ENCODE measurements around the gene ZACN. TPM values are rescaled to one million over a fixed set of nuclear protein-coding genes. Genes with fewer than 3 reads are reported as not detected.
A peak's percentile ranks its signal among the peaks of the same experiment; 100 is the strongest.

The ZACN gene
- total RNA-seq, 2 donors from 2014 or later = 6.5 to 13.5 TPM

GRCh38 chr17:76083536-76084182 is 4.7 kb downstream of the ZACN start:
- Mint-ChIP-seq H3K27me3 (peaks cover 2% of the 10 kb centered on the region), H3K4me1 (no peaks in the 10 kb centered on the region), H3K27ac (no peak overlapping the region), H3K36me3 (ENCODE audit: low read depth) (peaks cover 49% of the 10 kb centered on the region), H3K4me3 (no peak overlapping the region), H3K9me3 (no peaks in the 10 kb centered on the region)
- no peak for ATAC-seq (replicated peaks)

GRCh38 chr17:76085066-76085730 is 6.2 kb downstream of the ZACN start:
- no peaks in the 10 kb centered on the region for H3K9me3 Mint-ChIP-seq
- H3K36me3 Mint-ChIP-seq (ENCODE audit: low read depth) = peaks cover 63% of the 10 kb centered on the region
- ATAC-seq (replicated peaks) = no peak
- H3K27ac Mint-ChIP-seq = peak overlapping the region; percentile 23
- no peaks in the 10 kb centered on the region for H3K4me1 Mint-ChIP-seq
- H3K4me3 Mint-ChIP-seq = no peak overlapping the region
- no peaks in the 10 kb centered on the region for H3K27me3 Mint-ChIP-seq

GRCh38 chr17:76085731-76086366 is 6.9 kb downstream of the ZACN start:
- no peaks in the 10 kb centered on the region for H3K27me3 Mint-ChIP-seq
- H3K9me3 Mint-ChIP-seq = no peaks in the 10 kb centered on the region
- H3K36me3 Mint-ChIP-seq (ENCODE audit: low read depth) = peaks cover 67% of the 10 kb centered on the region
- no peak overlapping the region for H3K4me3 Mint-ChIP-seq
- no peaks in the 10 kb centered on the region for H3K4me1 Mint-ChIP-seq
- no peak overlapping the region for H3K27ac Mint-ChIP-seq
- ATAC-seq (replicated peaks) = no peak

- Mint-ChIP-seq H3K9me3 (no peaks in the 10 kb centered on the region), H3K4me3 (no peak overlapping the region), H3K4me1 (no peaks in the 10 kb centered on the region), H3K27ac (peak overlapping the region; percentile 46), H3K36me3 (ENCODE audit: low read depth) (peaks cover 73% of the 10 kb centered on the region), H3K27me3 (no peaks in the 10 kb centered on the region)
- no peak for ATAC-seq (replicated peaks)
Measured at GRCh38 chr17:76086384-76086783, 7.4 kb downstream of the ZACN start.

- Mint-ChIP-seq H3K27ac (no peak overlapping the region), H3K4me3 (no peak overlapping the region), H3K36me3 (ENCODE audit: low read depth) (peaks cover 80% of the 10 kb centered on the region), H3K27me3 (no peaks in the 10 kb centered on the region), H3K9me3 (no peaks in the 10 kb centered on the region), H3K4me1 (no peaks in the 10 kb centered on the region)
- no peak for ATAC-seq (replicated peaks)
Measured at GRCh38 chr17:76087531-76087930, 8.5 kb downstream of the ZACN start.

GRCh38 chr17:76088041-76088867 is 9.3 kb downstream of the ZACN start:
- no peaks in the 10 kb centered on the region for H3K27me3 Mint-ChIP-seq
- ATAC-seq (replicated peaks) = no peak
- H3K27ac Mint-ChIP-seq = no peak overlapping the region
- peaks cover 84% of the 10 kb centered on the region for H3K36me3 Mint-ChIP-seq (ENCODE audit: low read depth)
- no peak overlapping the region for H3K4me3 Mint-ChIP-seq
- no peaks in the 10 kb centered on the region for H3K4me1 Mint-ChIP-seq
- no peaks in the 10 kb centered on the region for H3K9me3 Mint-ChIP-seq

GRCh38 chr17:76088868-76089576 is 10.0 kb downstream of the ZACN start:
- no peak for ATAC-seq (replicated peaks)
- Mint-ChIP-seq H3K27ac (no peak overlapping the region), H3K36me3 (ENCODE audit: low read depth) (peaks cover 84% of the 10 kb centered on the region), H3K27me3 (no peaks in the 10 kb centered on the region), H3K9me3 (no peaks in the 10 kb centered on the region), H3K4me3 (no peak overlapping the region), H3K4me1 (no peaks in the 10 kb centered on the region)

GRCh38 chr17:76089680-76090516 is 10.9 kb downstream of the ZACN start:
- H3K36me3 Mint-ChIP-seq (ENCODE audit: low read depth) = peaks cover 84% of the 10 kb centered on the region
- H3K9me3 Mint-ChIP-seq = no peaks in the 10 kb centered on the region
- H3K4me3 Mint-ChIP-seq = no peak overlapping the region
- H3K27ac Mint-ChIP-seq = no peak overlapping the region
- H3K4me1 Mint-ChIP-seq = no peaks in the 10 kb centered on the region
- ATAC-seq (replicated peaks) = no peak
- H3K27me3 Mint-ChIP-seq = no peaks in the 10 kb centered on the region

- H3K4me3 Mint-ChIP-seq = no peak overlapping the region
- peaks cover 80% of the 10 kb centered on the region for H3K36me3 Mint-ChIP-seq (ENCODE audit: low read depth)
- H3K27me3 Mint-ChIP-seq = no peaks in the 10 kb centered on the region
- H3K9me3 Mint-ChIP-seq = no peaks in the 10 kb centered on the region
- no peaks in the 10 kb centered on the region for H3K4me1 Mint-ChIP-seq
- no peak for ATAC-seq (replicated peaks)
- peak overlapping the region; percentile 13 for H3K27ac Mint-ChIP-seq
Measured at GRCh38 chr17:76090517-76091129, 11.6 kb downstream of the ZACN start.

- Mint-ChIP-seq H3K36me3 (ENCODE audit: low read depth) (peaks cover 80% of the 10 kb centered on the region), H3K27ac (peak overlapping the region; percentile 13), H3K4me1 (no peaks in the 10 kb centered on the region)
Measured at GRCh38 chr17:76091526-76092286, 12.7 kb downstream of the ZACN start.

GRCh38 chr17:76092526-76093413 is 13.8 kb downstream of the ZACN start:
- H3K4me1 Mint-ChIP-seq = no peaks in the 10 kb centered on the region
- no peak overlapping the region for H3K27ac Mint-ChIP-seq
- no peaks in the 10 kb centered on the region for H3K9me3 Mint-ChIP-seq
- ATAC-seq (replicated peaks) = no peak
- H3K36me3 Mint-ChIP-seq (ENCODE audit: low read depth) = peaks cover 81% of the 10 kb centered on the region
- no peak overlapping the region for H3K4me3 Mint-ChIP-seq
- no peaks in the 10 kb centered on the region for H3K27me3 Mint-ChIP-seq

More at GRCh38 chr17:76091526-76092286, 12.7 kb downstream of the ZACN start:
- Mint-ChIP-seq H3K27me3 (no peaks in the 10 kb centered on the region), H3K4me3 (peak overlapping the region; percentile 19), H3K9me3 (no peaks in the 10 kb centered on the region)
- peak; percentile 37 for ATAC-seq (replicated peaks)

- ATAC-seq (replicated peaks) = no peak
- H3K27ac Mint-ChIP-seq = no peak overlapping the region
- H3K4me3 Mint-ChIP-seq = no peak overlapping the region
- H3K9me3 Mint-ChIP-seq = no peaks in the 10 kb centered on the region
- no peaks in the 10 kb centered on the region for H3K4me1 Mint-ChIP-seq
- H3K27me3 Mint-ChIP-seq = no peaks in the 10 kb centered on the region
- H3K36me3 Mint-ChIP-seq (ENCODE audit: low read depth) = peaks cover 87% of the 10 kb centered on the region
Measured at GRCh38 chr17:76094046-76094445, 15.1 kb downstream of the ZACN start.

Data from activated T-helper 17 cell treated with anti-CD3 and anti-CD28 coated beads, Interleukin-2, amount 50 U/mL, for 72 hours (primary cell).